DMS53 treated with DMSO at 0.1 percent for 48 hours (cell line): ENCODE results near the gene PRKAR2B.
"Not testable (repeated sequence)": the region's sequence is repeated elsewhere in the genome, so short reads cannot be mapped to it uniquely, and the experiment has no call there.

Experiments used
- DNase-seq: peaks from one replicate; lab custom pipeline; 2025; ENCODE audit not compliant: unreplicated experiment; lab: John Stamatoyannopoulos, UW

Gene PRKAR2B

GRCh38 chr7:107047902-107048782 is 3.6 kb downstream of the PRKAR2B start:
- DNase-seq: no peak

GRCh38 chr7:107048783-107049418 is 4.4 kb downstream of the PRKAR2B start:
- DNase-seq: no peak

GRCh38 chr7:107049480-107049879 is 5.0 kb downstream of the PRKAR2B start:
- DNase-seq: no peak

- no peak for DNase-seq
Measured at GRCh38 chr7:107049971-107050532, 5.5 kb downstream of the PRKAR2B start.

- DNase-seq: no peak
Measured at GRCh38 chr7:107051376-107051775, 6.9 kb downstream of the PRKAR2B start.

DNA sequence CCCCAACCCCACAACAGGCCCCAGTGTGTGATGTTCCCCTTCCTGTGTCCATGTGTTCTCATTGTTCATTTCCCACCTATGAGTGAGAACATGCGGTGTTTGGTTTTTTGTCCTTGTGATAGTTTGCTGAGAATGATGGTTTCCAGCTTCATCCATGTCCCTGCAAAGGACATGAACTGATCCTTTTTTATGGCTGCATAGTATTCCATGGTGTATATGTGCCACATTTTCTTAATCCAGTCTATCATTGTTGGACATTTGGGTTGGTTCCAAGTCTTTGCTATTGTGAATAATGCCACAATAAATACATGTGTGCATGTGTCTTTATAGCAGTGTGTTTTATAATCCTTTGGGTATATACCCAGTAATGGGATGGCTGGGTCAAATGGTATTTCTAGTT is 10.5 kb downstream of the PRKAR2B start:
- not testable (repeated sequence) for DNase-seq

GRCh38 chr7:107056058-107056457 is 11.6 kb downstream of the PRKAR2B start:
- DNase-seq: not testable (repeated sequence)

- DNase-seq: no peak
Measured at GRCh38 chr7:107056728-107057473, 12.4 kb downstream of the PRKAR2B start.

DNA sequence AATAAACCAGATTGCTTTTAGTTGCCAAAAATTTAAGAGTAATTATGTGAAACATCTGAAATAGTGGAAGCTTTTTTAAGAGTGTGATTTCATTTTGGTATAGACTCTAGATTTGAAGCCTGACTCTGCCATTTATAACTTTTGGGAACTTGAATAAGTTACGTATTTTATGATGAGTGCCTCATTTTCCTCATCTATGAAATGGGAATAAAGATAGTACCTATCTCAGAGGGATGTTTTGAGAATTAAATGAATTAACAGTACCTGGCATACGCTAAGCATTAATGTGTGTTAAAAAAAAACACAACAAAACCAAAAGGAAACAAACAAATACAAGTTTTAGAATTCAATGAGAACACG is 12.9 kb downstream of the PRKAR2B start:
- no peak for DNase-seq

- DNase-seq: no peak
Measured at GRCh38 chr7:107059468-107059867, 15.0 kb downstream of the PRKAR2B start.

GRCh38 chr7:107063245-107064120 is 19.0 kb downstream of the PRKAR2B start:
- no peak for DNase-seq

DNA sequence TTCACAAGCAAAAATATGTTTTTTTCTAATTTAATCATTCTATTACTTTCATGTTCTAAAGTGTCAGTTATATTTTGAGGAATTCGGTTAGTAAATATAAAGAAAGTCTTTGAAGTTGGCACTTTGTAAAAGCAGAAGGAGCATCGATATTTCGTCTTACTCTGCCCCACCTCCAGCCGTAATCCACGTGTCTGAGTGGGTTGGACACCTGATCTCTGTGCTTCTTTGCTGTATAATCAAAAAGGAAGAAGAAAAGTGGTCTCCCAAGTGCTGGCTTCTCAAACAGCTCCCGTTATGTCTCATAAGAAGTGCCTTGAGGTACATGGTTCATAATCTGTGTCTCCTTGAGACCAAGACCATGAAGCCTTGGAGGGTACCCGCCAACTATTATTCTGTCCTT is 19.8 kb downstream of the PRKAR2B start:
- DNase-seq: no peak

DNA sequence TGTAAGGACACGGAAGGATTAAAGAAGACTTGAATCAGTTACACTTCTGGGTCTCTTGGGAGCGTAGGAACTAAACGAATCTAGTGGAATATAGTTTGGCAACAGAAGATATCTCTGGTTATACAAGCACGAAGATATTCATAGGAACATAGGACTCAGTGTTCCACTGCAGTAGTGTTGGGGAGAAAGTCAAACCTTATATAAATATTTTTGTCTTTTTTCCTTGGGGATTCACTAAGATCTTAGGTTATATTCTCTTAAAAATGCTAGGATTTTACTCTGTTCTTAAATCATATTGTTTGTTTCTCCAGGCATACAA is 21.4 kb downstream of the PRKAR2B start:
- DNase-seq: no peak

DNA sequence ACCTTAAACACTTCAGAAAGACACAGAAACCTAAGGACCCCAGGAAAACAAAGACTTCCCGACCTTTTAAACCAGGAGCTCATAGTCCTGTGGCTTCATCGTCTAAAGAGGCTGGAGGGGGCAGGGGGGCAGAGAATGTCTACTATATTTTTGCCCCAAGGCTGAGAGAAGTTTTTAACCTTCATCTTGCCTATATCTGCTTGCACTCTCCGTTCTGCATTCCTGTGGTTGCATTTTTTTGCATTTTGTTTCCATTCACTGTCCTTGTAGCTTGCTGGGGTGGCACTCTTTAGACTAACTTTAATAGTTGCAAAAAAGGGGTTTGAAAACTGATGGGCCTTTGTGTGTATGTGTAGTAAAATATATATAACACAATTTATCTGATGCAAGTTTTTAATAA is 23.7 kb downstream of the PRKAR2B start:
- DNase-seq: no peak

- DNase-seq: no peak
Measured at GRCh38 chr7:107069457-107069856, 25.0 kb downstream of the PRKAR2B start.

DNA sequence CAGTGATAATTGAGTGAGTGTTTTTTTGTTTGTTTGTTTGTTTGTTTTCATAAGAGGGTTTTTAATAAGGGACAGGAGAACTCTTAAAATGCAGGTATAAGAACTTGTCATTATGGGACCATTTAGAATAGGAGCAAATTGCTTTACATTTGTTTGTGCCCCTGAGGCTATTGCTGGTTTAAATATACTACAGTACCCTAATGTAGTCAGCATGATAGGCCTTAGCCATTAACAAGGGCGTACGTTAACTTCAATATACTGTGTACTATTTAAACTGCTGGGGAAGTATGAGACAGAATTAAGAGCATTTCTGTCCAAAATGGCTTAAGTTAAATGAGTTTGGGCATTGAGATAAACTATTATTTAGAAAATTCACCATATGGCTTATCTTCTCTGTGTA is 26.2 kb downstream of the PRKAR2B start:
- DNase-seq: no peak

- DNase-seq: no peak
Measured at GRCh38 chr7:107071129-107071528, 26.6 kb downstream of the PRKAR2B start.

- no peak for DNase-seq
Measured at GRCh38 chr7:107072133-107072532, 27.6 kb downstream of the PRKAR2B start.

GRCh38 chr7:107075863-107076574 is 31.5 kb downstream of the PRKAR2B start:
- DNase-seq: no peak
